NCI-H2081 treated with DMSO at 0.1 percent for 48 hours (cell line): ENCODE measurements around the gene PNPLA1.

Source experiments
- DNase-seq: peaks from one replicate; lab custom pipeline; 2025; lab: John Stamatoyannopoulos, UW

Gene PNPLA1

DNA sequence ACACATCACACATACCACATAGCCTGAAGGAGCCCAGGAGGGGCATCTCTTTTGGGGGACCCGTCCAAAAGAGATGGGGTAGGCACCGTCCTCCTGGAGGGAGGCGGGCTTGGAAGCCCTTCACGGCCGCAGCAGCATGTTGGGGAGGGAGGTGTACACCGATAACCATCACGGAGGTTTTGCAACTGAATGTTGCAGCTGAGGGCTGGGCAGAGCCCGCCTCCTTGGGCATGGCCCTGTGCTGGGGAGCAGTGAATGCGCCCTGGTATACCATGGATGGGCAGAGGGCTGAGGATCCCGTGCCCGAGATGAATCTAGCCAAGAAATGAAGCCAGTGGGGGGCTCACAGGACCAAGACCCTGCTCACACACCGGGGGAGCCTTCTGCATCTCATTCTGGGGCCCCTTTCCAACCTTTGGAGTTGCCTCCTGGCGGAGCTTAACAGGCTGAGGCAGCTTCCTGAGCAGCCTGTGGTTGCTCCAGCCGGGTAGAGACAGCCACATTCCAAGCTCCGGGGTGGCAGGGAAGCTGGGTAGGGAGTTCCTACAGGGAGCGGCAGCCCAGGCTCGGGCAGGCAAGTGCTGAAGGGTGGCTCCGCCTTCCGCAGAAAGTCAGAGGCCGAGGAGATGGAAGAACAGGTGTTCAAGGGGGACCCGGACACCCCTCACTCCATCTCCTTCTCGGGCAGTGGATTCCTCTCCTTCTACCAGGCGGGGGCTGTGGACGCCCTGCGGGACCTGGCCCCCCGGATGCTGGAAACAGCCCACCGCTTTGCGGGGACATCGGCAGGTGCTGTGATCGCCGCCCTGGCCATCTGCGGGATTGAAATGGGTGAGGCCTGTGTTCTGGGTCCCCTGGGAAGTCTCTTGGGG lies at the start of gene PNPLA1:
Gene PNPLA1 (plus strand): TSS at position 227 of the 872 bp plus-strand sequence. CDS start 400 bp downstream, at position 627.
- no peak for DNase-seq

- DNase-seq: no peak
Observed at GRCh38 chr6:36220226-36220625, 49.6 kb upstream of the PNPLA1 start.

DNA sequence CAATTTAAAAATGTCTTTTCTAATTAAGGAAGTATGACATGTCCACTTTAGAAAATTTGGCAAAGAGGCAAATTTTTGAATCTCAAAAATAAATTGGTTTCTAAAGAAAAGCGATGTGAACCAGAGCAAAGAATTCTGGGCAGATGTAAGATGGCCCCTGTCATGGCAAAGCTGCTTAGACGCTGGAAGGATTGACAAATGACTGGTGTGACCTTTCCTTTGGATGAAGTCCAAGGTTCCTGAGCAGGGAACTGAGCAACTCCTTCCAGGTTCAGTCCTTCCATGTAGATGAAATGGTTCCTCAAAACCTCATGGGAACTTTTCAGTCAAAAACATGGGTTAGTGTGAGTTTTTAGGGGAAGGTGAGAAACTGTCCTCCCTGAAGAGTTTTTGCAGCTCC lies 48.2 kb upstream of the PNPLA1 start:
- no peak for DNase-seq

DNA sequence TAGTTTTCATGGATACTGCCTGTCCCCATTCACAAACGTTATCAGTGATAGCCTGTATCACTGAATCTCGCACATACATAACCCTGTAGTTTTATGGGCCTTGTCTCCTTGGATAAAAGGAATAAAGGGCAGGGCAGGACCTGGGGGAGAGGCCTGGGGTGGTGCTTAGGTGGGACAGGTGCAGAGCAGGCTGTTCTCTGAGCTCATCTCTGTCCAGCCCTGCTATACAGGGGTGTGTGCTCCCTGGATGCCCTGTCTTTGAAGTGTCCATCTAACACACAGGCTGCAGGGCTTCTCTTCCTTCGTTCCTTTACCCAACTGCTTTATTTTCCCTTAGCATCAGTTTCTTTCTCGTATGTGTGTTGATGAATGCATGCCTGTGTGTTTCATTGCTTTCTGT lies 46.9 kb upstream of the PNPLA1 start:
- no peak for DNase-seq

DNA sequence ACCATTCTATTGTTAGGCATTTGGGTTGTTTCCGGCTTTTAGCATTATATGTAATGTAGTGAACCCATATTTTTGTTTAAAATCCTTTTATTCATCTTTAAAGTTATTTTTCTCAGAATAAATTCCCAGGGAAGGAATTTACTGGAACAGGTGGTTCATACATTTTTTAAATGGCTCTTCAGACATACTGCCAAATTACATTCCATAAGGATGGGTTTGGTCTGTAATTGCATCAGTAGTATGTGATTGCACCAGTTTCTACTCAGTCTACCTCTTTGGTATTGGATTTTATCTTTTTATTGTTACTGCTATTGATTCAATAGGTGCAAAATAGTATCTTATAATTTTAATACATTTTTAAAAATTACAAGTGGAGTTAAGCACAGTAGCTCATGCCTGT lies 46.2 kb upstream of the PNPLA1 start:
- no peak for DNase-seq

DNA sequence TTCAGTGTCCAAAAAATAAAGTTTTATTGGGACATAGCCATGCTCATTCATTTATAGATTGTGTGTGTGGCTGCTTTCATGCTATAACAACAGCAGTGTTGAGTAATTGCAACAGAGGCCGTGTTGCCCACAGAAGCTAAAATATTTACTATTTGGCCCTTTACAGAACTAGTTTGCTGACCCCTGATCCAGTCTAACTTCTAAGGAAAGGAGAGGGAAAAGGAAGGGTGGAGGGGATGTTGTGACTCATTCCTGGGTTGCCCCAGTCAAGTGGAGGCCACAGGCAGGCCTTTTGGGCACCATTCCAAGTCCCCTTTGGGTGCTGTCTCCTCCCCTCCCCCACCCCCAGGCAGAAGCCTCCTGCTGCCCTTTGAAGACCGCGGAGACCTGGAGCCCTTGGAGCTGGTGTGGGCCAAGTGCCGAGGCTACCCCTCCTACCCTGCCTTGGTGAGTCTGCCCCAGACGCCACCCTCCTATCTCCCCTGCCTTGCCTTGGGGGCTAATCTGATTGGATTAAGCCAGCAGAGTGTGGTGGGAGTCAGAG lies 44.9 kb upstream of the PNPLA1 start:
- no peak for DNase-seq

- DNase-seq: no peak
Observed at GRCh38 chr6:36226438-36227047, 43.3 kb upstream of the PNPLA1 start.

DNA sequence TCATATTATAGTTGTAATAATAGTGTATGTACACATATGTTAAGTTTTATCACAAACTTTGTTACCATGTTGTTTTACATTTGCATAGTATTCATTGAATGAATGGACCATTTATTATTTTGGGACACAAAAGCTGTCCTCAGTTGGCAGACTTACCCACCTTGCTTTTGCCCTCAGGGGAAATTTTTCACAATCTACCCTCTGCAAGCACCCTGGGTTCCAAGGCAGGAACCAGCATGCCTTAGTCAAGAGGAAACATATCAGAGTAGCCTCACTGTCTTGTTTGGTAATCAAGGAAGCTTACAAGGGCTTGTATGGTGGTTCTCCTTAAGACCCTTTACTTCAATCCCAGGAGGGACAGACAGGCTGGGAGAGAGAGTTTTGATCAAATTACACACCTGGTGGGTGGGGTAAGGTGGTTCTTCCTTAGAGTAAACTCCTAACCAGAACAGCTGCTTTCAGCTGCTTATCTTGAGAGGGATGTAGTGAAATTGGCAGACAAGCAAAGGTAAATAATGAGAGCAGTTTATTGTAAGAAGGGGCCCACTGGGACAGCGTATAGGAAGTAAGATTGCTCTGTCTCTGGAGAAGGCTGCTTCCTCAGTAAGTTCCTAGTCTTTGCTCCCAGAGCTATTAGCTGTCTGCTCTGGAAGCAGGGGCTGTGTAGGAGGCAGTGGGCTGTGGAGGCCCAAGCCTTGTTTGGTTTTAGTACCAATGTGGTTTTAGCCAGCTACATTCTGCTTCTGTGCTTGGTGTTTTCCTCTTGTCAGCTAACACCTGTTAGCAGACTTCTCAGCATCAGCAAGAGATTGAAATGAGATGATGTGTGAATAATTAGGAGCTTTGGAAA lies 42.3 kb upstream of the PNPLA1 start:
- no peak for DNase-seq

DNA sequence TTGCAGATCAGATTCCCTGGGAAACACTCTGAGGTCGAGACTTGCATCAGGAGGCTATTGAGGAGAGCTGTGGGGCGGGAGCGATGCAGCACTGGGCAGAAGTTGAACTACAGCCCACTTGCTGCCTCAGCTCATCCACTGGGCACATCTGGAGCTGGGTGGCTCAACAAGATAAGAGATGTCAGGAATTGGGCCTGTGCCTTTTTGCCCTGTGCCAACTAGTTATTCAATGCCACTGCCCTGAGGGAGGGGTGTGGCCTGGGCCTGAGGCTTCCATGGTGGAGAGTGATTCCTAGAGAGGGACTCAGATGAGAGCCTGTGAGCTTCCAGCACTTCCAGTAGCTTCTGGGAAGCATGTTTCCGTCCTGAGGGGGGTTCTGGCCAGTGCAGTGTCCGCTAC lies 40.6 kb upstream of the PNPLA1 start:
- DNase-seq: no peak

DNA sequence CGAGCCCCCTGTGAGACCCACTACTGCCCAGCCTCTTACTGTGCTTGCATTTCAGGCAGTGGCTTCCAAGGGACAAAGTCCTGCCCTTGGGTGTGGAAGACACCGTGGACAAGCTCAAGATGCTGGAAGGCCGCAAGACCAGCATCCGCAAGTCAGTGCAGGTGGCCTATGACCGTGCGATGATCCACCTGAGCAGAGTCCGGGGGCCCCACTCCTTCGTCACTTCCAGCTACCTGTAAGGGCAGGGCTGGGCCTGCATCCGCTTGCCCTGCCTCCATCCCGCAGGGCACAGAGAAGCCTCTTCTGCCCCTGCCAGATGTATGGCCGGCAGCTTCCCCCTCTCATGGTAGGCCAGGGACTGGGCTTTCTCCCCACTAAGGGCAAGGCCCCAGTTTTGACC lies 39.5 kb upstream of the PNPLA1 start:
- DNase-seq: no peak

GRCh38 chr6:36232172-36232571 lies 37.7 kb upstream of the PNPLA1 start:
- DNase-seq: no peak

GRCh38 chr6:36235309-36235708 lies 34.6 kb upstream of the PNPLA1 start:
- no peak for DNase-seq

DNA sequence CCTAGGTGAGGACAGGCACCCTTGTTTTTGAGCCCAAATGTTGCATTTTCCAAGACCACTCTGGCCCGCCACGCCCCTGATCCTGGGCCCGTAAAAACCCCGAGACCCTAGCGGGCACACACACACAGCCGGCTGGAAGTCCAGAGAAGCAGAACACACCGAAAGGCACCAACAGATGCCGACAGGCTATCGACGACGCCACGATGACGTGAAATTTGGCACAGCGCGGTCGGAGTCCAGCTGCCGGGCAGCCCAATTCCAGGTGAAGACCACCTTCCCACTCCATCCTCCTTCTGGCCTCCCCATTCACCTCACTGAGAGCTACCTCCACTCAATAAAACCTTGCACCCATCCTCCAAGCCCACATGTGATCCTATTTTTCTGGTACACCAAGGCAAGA lies 34.0 kb upstream of the PNPLA1 start:
- no peak for DNase-seq

- no peak for DNase-seq
Observed at GRCh38 chr6:36239774-36240173, 30.1 kb upstream of the PNPLA1 start.

DNA sequence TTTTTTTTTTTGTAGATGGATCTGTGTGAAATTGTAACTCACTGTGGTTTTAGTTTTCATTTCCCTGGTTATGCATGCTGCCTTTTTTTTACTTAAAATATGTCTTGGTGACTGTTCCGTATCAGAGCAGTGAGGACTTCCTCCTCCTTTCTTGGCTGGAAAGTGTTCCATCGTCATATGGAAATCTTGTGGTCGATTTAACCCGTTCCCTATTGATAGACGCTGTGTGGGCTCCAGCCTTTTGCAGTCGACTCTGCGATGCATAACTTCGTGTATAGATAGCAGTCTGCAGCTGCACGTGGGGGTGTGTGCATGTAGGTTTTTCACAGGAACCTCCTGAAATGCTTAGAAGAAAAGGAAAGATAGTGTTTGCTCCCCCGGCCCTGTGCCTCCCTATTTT lies 28.1 kb upstream of the PNPLA1 start:
- no peak for DNase-seq

DNA sequence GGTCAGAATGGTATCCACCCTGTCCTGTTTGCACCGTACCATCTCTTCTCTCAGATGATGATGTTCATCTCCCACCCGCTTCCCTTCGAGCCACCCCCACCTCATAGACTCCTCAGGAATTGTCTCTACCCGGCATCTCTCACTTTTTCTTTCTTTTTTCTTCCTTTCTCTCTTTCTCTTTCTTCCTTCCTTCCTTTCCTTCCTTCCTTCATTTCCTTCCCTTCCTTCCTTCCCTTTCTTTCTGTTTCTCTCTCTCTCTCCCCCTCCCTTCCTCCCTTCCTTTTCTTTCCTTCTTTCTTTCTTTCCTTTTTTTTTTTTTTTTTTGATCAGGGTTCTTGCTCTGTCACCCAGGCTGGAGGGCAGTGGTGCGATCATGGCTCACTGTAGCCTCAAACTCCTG lies 27.7 kb upstream of the PNPLA1 start:
- no peak for DNase-seq

GRCh38 chr6:36242626-36243025 lies 27.2 kb upstream of the PNPLA1 start:
- DNase-seq: no peak

GRCh38 chr6:36243562-36244212 lies 26.2 kb upstream of the PNPLA1 start:
- DNase-seq: no peak

DNA sequence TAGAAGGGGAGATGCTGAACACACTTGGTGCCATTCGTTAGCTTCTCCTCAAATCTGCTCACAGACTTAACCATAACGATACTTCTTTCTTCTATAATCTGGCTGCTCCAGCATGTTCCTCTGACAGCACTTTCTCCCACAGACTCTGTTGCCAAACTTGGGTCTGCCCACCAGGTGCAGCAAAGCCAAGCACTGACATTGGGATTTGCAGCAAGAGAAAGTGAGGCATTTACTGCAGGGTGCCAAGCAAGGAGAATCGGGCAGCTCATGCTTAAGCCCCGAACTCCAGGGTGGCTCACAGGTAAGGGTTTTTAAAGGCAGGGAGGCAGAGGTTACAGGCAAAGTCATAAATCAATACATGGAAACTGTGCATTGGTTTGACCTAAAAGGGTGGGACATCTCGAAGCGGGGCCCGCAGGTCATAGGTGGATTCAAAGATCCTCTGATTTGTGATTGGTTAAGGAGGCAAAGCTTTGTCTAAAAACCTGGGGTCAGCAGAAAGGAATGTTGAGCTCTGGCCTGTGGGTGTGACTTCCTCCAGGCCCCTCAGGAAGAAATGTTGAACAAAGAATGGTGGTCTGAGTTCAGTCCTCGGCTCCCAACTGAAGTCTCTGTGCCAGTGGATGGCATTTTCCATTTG lies 25.1 kb upstream of the PNPLA1 start:
- DNase-seq: no peak

GRCh38 chr6:36245572-36246061 lies 24.2 kb upstream of the PNPLA1 start:
- DNase-seq: no peak
